ENCODE data around the gene NCAN.

DNA sequence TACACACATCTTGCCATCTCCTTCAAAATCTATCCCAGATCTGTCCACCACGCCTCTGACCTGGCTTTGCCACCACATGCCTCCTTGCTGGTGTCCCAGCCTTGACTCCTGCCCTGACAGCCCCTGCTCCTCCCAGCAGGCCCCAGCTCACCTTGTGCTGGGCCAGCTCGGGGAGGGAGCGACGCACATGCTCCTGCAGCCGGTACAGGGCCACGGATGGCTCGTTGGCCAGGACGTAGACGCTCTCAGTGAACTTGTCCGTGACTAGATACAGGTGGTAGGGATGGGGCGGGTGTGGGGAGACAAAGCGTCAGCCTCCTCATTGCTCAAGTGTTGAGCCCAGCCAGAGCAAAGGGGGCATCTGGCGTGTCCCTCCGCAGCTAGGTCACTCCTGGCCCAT, 25.0 kb upstream of the NCAN start:
- TF ChIP-seq, protein P1, sequence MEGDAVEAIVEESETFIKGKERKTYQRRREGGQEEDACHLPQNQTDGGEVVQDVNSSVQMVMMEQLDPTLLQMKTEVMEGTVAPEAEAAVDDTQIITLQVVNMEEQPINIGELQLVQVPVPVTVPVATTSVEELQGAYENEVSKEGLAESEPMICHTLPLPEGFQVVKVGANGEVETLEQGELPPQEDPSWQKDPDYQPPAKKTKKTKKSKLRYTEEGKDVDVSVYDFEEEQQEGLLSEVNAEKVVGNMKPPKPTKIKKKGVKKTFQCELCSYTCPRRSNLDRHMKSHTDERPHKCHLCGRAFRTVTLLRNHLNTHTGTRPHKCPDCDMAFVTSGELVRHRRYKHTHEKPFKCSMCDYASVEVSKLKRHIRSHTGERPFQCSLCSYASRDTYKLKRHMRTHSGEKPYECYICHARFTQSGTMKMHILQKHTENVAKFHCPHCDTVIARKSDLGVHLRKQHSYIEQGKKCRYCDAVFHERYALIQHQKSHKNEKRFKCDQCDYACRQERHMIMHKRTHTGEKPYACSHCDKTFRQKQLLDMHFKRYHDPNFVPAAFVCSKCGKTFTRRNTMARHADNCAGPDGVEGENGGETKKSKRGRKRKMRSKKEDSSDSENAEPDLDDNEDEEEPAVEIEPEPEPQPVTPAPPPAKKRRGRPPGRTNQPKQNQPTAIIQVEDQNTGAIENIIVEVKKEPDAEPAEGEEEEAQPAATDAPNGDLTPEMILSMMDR (IDR thresholded peaks at IDR 0.05), result no peak
- no peak for TF ChIP-seq RAD21 (conservative IDR thresholded peaks at IDR 0.05 in 1 of 2, IDR thresholded peaks at IDR 0.05 in 1 of 2)
- TF ChIP-seq NR3C1 (IDR thresholded peaks at IDR 0.05), result no peak
- no peak for TF ChIP-seq NFE2L2 (conservative IDR thresholded peaks at IDR 0.05; ENCODE audit: low read length)
- no peak for TF ChIP-seq POLR2A (IDR thresholded peaks at IDR 0.05; ENCODE audit: low read length)
- no peak for TF ChIP-seq ZNF302 (CRISPR knock-in tag; IDR thresholded peaks at IDR 0.05)
- TF ChIP-seq ESRRA (IDR thresholded peaks at IDR 0.05; ENCODE audit: borderline replicate concordance, low read length), result no peak
- no peak for TF ChIP-seq EP300 (IDR thresholded peaks at IDR 0.05)
- TF ChIP-seq CHD2 (IDR thresholded peaks at IDR 0.05; ENCODE audit: low read length, partially characterized antibody), result no peak
- TF ChIP-seq MAZ (IDR thresholded peaks at IDR 0.05; ENCODE audit: borderline replicate concordance, low read depth, low read length), result no peak
- no peak for TF ChIP-seq POLR2AphosphoS2 (conservative IDR thresholded peaks at IDR 0.05; ENCODE audit: low read length)
- TF ChIP-seq RFX5 (IDR thresholded peaks at IDR 0.05), result no peak
- no peak for TF ChIP-seq MAFK (IDR thresholded peaks at IDR 0.05; ENCODE audit: partially characterized antibody)
